Peyer's patch (tissue), 4 donors: ENCODE results near the gene FGD3. TPM values are rescaled to one million over a fixed set of nuclear protein-coding genes. Genes with fewer than 3 reads are reported as not detected.
A peak's percentile ranks its signal among the peaks of the same experiment; 100 is the strongest.

Source experiments
- DNase-seq, 3 donors: peaks; one replicate each; pipeline ENCODE4 v3.0.0-alpha.2; 2017 to 2019
- H3K27ac ChIP-seq, 4 donors: fragments of 200-600 bp; sonication (generic); one replicate each; pipeline ENCODE4 v1.5.1; 2016 to 2019
- H3K27me3 ChIP-seq, 2 donors: fragments of 200-600 bp; sonication (generic); one replicate each; pipeline ENCODE4 v1.5.1; 2019
- H3K36me3 ChIP-seq, 3 donors: fragments of 200-600 bp; sonication (generic); one replicate each; pipeline ENCODE4 v1.5.1; 2016 to 2019
- H3K4me1 ChIP-seq, 4 donors: fragments of 200-600 bp; sonication (generic); one replicate each; pipeline ENCODE4 v1.5.1; 2016 to 2019
- H3K4me3 ChIP-seq, 4 donors: fragments of 200-600 bp; sonication (generic); 1 replicate in 3 of 4; 2 replicates in 1 of 4; pipeline ENCODE4 v1.5.1; 2016 to 2019; ENCODE audit warnings: mild to moderate bottlenecking in 1 of 4
- H3K9me3 ChIP-seq, 4 donors: fragments of 200-600 bp; sonication (generic); one replicate each; pipeline ENCODE4 v1.5.1; 2016 to 2019; ENCODE audit warnings: mild to moderate bottlenecking in 1 of 4
- CTCF ChIP-seq, 6 experiments: fragments of 450-650 bp in 4 of 6; fragments of 200-600 bp in 2 of 6; sonication (generic) in 1 of 6; IDR thresholded peaks; one replicate each; pipeline ENCODE4 v1.5.1; 2017 to 2019; ENCODE audit warnings: antibody characterized with exemption in 6 of 6, mild to moderate bottlenecking in 3 of 6, moderate library complexity in 1 of 6
- POLR2A ChIP-seq, 2 donors: fragments of 450-650 bp; IDR thresholded peaks; one replicate each; pipeline ENCODE4 v1.5.1; 2017; ENCODE audit warnings: antibody characterized with exemption in 2 of 2, mild to moderate bottlenecking in 2 of 2, moderate library complexity in 2 of 2
- total RNA-seq, 4 donors: library from RNA; depleted of rRNA; stranded (reverse); fragments of >200 nt; gene quantifications; one replicate each; pipeline ENCODE4 v1.1.0, GENCODE V29; 2016

The FGD3 gene
- total RNA-seq, 4 donors from 2014 or later, result 4.6 to 48.7 (median 7.8) TPM

DNA sequence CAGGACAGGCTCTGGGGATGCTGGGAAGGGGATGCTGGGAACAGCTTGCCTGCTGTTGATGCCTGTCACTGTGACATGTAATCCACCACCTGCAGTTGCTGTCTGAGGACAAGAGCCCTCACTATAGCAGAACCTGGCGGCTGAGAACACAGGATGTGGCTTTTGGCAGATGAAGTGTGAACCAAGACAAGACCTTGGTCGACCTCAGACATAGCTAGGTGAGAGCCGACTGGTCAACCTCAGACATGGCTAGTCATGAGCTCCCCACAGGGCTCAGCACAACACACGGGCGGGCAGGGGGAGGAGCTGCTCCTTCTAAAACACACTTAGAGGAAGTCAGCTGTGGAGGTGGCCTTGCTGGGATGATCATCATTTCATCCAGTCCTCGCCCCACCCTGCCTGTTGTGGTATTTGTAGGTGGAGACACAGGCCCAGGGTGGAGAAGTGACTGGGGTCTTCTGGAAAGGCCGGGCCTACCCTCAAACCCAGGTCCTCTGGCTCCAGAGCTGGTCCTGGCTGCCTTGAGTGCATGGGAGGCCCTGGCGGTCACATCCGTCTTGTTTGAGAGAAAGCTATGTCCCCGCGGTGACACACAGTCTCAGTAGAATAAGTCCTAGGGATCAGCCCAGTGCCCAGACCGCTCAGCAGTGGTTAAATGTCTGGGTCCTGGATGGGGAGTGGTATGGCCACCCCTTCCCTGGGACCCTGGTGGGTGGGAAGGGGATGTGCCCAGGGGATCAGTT is 117.2 kb downstream of the FGD3 start:
- H3K9me3 ChIP-seq, result no peaks in the 10 kb centered on the region
- H3K27me3 ChIP-seq, result no peaks in the 10 kb centered on the region
- peak in 2 of 3 donors; percentile 95 to 97 for DNase-seq
- TF ChIP-seq CTCF (IDR thresholded peaks at IDR 0.05) (no peak), POLR2A (IDR thresholded peaks at IDR 0.05) (peak; percentile 10 to 24)
- peak overlapping the region in 1 of 4 donors; percentile 13 for H3K4me3 ChIP-seq
- no peaks in the 10 kb centered on the region for H3K36me3 ChIP-seq
- peaks cover 0 to 51% (median 42%) of the 10 kb centered on the region in 4 donors for H3K4me1 ChIP-seq
- H3K27ac ChIP-seq, result peak overlapping the region; percentile 75 to 97 (median 85)

- TF ChIP-seq POLR2A (IDR thresholded peaks at IDR 0.05) (no peak), CTCF (IDR thresholded peaks at IDR 0.05) (no peak)
- H3K27me3 ChIP-seq, result no peaks in the 10 kb centered on the region
- H3K9me3 ChIP-seq, result no peaks in the 10 kb centered on the region
- H3K4me1 ChIP-seq, result peaks cover 0 to 45% (median 35%) of the 10 kb centered on the region in 4 donors
- peak overlapping the region; percentile 26 to 97 (median 76) for H3K27ac ChIP-seq
- H3K36me3 ChIP-seq, result no peaks in the 10 kb centered on the region
- no peak for DNase-seq
- peak overlapping the region in 1 of 4 donors; percentile 13 for H3K4me3 ChIP-seq
Measured at GRCh38 chr9:93065135-93065720, 117.9 kb downstream of the FGD3 start.

GRCh38 chr9:93066978-93067603 is 119.8 kb downstream of the FGD3 start:
- Histone ChIP-seq H3K4me1 (peaks cover 0 to 27% (median 20%) of the 10 kb centered on the region in 4 donors), H3K27ac (no peak overlapping the region), H3K27me3 (no peaks in the 10 kb centered on the region), H3K36me3 (no peaks in the 10 kb centered on the region), H3K4me3 (no peak overlapping the region), H3K9me3 (no peaks in the 10 kb centered on the region)
- DNase-seq, result no peak
- TF ChIP-seq POLR2A (IDR thresholded peaks at IDR 0.05) (no peak), CTCF (IDR thresholded peaks at IDR 0.05) (no peak)

- no peaks in the 10 kb centered on the region for H3K9me3 ChIP-seq
- H3K4me1 ChIP-seq, result peaks cover 0 to 12% (median 8%) of the 10 kb centered on the region in 4 donors
- H3K36me3 ChIP-seq, result no peaks in the 10 kb centered on the region
Measured at GRCh38 chr9:93068956-93069355, 121.6 kb downstream of the FGD3 start.

DNA sequence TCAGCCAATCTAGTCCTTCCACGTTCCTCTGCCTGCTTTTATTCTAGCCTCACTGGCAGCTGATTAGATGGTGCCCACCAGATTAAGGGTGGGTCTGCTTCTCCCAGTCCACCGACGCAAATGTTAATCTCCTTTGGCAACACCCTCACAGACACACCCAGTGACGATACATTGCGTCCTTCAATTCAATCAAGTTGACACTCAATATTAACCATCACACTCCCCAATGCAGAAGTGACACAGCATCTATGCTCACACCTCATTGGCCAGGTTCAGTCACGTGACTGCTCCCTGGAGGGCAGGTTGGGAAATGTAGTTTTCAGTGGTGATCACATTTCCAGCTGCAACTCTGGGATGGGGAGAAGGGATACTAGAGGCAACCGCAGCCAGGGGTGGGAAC is 124.1 kb downstream of the FGD3 start:
- Histone ChIP-seq H3K9me3 (no peaks in the 10 kb centered on the region), H3K36me3 (no peaks in the 10 kb centered on the region), H3K27ac (no peak overlapping the region), H3K27me3 (no peaks in the 10 kb centered on the region), H3K4me1 (peaks cover 0 to 12% (median 0%) of the 10 kb centered on the region in 4 donors), H3K4me3 (no peak overlapping the region)
- no peak for DNase-seq
- TF ChIP-seq POLR2A (IDR thresholded peaks at IDR 0.05), result no peak
- TF ChIP-seq CTCF (IDR thresholded peaks at IDR 0.05), result no peak

More at GRCh38 chr9:93068956-93069355, 121.6 kb downstream of the FGD3 start:
- no peak for DNase-seq
- Histone ChIP-seq H3K4me3 (no peak overlapping the region), H3K27me3 (no peaks in the 10 kb centered on the region), H3K27ac (no peak overlapping the region)
- TF ChIP-seq POLR2A (IDR thresholded peaks at IDR 0.05) (no peak), CTCF (IDR thresholded peaks at IDR 0.05) (no peak)
